Stimulated activated CD8-positive, alpha-beta memory T cell treated with anti-CD3 and anti-CD28 coated beads, Interleukin-15, amount 100 ng/mL, for 4 hours (primary cell): ENCODE measurements around the gene TPM4.
"Not testable (repeated sequence)": the region's sequence is repeated elsewhere in the genome, so short reads cannot be mapped to it uniquely, and the experiment has no call there.

ENCODE experiments used
- DNase-seq, 2 donors: peaks; one replicate each; pipeline ENCODE4 v3.0.0-alpha.2; 2020; ENCODE audit warnings: low read depth in 2 of 2

The TPM4 gene

DNA sequence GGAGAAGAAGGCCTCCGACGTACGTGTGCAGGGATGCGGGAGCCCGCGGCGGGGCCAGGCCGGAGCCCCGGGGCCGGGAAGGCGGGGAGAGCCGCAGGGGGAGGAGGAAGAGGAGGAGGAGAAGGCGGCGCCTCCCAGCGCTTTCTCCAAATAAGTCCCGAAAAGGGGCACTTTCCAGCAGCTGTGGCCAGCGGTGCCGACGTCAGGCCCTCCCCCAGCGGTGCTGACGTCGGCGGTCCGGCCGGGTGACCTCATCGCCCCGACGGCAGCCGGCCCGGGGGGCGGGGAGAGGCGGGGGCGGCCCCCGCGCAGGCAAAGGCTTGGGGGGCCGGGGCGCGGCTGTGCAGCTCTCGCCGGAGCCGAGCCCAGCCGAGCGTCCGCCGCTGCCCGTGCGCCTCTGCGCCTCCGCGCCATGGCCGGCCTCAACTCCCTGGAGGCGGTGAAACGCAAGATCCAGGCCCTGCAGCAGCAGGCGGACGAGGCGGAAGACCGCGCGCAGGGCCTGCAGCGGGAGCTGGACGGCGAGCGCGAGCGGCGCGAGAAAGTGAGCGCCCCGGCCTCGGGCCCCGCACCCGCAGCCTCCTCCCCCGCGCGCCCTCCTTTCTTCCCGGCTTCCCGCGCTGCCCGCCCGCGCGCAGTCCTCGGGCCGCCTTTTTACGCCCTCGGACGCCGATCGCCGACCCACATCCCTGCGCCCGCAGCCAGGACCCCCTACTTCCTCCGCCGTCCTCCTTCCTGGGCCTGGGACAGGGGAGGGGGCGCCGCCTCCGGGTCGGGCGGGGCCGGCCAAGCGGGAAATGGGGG is at the start of gene TPM4:
TPM4 (plus strand) TSS at position 342 of the 804 bp plus-strand sequence; CDS start at position 413, 71 bp downstream.
- DNase-seq, result peak; percentile 63 to 67

GRCh38 chr19:16026756-16027155 is 49.5 kb upstream of the TPM4 start:
- DNase-seq, result no peak

GRCh38 chr19:16027528-16027927 is 48.8 kb upstream of the TPM4 start:
- DNase-seq, result no peak

GRCh38 chr19:16030155-16030554 is 46.1 kb upstream of the TPM4 start:
- DNase-seq, result not testable (repeated sequence)

DNA sequence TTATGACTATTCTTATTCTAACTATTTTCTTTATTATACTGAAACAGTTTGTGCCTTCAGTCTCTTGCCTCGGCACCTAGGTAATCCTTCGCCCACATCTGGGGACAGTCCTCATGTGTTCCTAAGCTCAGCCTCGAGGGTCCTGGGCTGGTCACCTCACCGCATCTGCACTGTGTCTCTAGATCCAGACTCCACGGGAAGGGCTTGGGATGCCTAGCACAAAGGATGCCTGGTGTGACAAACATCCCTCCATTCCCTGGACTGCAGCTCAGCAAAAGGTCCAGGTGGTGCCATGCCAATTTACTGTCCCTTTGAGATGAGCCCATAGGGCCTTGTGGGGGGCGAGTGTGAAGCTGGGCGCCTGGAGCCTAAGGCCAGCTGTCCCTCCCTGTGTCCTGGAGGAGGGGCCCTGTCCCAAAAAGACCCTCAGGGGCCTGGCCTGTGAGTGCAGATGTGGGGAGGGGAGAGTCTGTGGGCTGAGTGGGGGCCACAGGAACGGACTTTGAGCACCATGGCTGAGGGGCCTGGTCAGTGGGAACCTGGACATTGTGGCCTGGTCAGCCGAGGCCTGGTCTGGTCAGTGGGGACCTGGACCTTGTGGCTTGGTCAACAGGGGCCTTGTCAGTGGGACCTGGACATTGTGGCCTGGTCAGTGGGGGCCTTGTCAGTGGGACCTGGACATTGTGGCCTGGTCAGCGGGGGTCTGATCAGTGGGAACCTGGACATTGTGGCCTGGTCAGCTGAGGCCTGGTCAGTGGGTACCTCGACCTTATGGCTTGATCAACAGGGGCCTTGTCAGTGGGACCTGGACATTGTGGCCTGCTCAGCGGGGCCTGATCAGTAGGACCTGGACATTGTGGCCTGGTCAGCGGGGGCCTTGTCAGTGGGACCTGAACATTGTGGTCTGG is 45.1 kb upstream of the TPM4 start:
- DNase-seq, result no peak

- DNase-seq, result no peak
These were observed 44.5 kb upstream of the TPM4 start for GRCh38 chr19:16031872-16032200.

DNA sequence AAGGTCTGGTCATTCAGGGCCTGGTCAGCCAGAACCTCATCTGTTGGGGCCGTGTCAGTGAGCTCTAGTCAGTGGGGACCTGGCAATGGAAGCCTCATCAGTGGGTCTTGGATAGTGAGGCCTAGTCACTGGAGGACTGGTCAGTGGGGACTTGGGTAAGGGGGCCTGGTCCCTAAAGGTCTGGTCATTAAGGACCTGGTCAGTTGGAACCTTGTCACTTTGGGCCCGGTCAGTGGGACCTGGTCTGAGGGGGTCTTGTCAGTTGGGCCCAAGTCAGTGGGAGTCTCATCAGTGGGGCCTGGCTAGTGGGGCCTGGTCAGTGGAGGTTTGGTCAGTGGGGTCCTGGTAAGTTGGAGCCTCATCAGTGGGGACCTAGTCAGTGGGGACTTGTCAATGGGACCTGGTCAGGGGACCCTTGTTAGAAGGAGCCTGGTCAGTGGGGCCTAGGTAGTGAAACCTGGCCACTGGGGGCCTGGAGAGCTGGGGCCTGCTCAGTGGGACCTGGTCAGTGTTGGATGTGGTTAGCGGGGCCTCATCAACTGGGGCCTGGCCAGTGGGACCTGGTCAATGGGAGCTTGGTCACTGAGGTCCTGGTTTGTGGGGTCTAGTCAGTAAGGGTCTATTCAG is 43.7 kb upstream of the TPM4 start:
- DNase-seq, result no peak

GRCh38 chr19:16033136-16033530 is 43.2 kb upstream of the TPM4 start:
- DNase-seq, result no peak

- no peak for DNase-seq
These were observed 42.6 kb upstream of the TPM4 start for GRCh38 chr19:16033721-16034120.

DNA sequence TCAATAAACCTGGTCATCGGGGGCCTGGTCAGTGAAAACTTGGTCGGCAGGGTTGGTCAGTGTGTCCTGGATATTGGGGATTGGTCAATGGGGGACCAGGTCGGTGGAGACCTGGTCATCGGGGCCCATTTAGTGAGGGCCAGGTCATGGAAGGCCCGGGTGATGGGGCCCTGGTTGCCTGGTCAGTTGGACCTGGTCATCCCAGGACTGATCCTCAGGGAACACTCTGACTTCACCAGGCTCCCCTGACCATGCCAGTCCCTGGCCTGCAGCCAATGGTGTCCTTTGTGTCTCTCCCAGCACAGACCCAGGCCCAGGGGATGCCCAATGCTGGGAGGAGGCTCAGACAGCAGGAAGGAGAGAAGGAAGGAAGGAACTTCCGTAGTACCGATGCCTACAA is 42.1 kb upstream of the TPM4 start:
- no peak for DNase-seq

DNA sequence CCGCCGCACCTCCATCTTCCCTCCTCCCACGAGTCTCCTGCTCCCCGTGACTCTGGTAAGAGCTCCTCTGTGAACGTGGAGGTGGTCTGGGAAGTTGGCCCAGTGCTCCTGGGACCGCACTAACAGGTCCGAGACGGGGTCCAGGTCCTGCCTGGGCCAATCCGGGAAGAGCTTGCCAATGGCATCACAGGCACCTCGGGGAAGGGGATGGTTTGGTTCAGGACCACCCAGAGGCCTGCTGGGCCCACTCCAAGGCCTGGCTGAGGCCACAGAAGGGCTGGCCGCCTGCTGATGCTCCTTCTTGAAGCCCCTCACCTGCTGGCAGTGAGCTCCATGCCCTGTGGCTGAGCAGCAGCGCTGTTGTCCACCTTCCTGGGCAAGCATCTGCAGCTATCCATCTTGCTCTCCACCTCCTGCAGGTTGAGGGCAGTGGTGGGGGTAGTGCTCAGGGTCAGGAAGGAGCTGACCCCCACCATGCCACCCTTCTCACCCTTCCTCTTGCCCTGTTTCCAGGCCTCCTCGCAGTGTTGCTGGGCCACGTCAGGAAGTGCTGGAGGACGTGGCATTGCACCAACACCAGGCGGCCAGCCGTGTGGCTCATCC is 41.2 kb upstream of the TPM4 start:
- no peak for DNase-seq

GRCh38 chr19:16035601-16036297 is 40.5 kb upstream of the TPM4 start:
- DNase-seq, result no peak

DNA sequence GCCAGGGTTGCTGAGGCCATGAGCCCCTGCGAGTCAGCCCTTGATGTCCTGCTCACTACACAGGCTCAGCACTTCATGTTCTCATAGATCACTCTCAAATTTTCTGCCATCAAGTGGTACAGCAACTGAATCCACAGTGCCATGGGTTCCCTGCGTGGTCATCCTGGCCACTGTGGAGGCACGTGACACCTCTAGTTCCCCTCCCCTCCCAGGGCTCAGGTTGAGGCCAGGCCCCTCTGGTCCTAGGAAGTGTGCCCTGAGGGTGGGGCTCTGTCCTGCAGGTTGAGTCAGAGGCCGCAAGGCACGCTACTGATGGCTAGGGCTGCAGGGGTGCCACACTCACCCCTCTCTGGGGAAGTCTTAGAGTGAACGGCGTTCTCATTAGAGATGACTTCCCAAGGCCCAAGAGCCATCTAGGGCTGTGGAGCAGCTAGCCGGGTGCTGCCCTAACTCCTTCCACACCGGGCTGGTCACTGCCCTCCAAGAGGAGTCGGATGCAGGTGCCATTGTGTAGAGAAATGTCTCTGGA is 39.8 kb upstream of the TPM4 start:
- no peak for DNase-seq

DNA sequence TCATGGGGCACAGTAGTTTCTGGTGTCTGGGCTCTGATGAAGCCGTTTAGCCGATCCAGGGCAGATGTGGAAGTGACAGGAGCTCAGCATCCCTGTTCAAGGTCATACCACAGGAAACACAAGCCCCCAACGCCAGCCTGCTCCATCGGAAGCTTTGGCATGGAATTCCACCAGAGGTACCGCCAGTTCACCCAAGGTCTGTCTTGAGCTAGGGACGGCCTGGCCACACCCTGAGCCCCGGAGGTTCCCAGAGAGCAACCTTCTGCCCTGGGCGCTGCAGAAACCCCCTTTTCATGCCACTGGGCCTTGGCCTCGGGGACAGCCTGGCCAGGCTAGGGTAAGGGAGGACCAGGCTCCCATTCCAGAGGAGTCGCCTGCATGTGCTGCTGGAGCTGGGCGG is 39.4 kb upstream of the TPM4 start:
- no peak for DNase-seq

DNA sequence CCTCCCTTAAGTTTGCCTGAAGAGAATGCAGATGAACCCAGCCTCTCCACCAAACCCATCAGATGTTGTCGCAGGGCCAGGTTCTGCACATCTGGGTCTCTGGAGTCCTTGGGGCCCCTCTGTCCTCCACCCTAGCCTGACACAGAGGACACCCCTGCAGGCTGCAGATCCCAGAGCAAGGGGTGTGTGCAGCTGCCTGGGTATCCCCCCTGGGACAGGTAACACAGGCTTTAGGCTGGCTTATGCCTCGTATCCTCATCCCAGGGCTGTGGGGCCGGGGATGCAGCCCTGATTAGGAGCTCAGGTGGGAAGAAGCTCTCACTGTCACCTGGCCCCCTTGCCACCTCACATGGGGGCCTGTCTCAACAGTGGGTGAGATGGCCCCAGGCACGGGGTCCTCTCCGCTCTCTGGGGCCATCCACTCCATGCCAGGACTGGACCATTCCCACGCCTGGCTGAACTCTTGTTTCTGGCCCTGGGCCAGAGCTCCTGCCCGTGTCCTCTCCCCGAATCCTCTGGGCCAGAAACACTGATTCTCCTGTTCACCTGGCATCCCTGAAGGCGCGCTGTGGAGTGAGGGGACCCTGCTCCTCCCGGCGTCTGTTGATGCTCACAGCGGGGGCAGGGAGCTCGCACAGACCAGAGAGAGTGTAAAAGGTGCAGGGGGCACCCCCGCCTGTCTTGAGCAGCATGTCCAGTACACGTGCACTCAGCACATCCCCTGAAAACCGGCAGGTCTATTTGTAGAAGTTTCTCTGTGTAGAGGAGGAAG is 38.7 kb upstream of the TPM4 start:
- DNase-seq, result no peak

GRCh38 chr19:16038196-16038695 is 38.0 kb upstream of the TPM4 start:
- no peak for DNase-seq

GRCh38 chr19:16039081-16039480 is 37.2 kb upstream of the TPM4 start:
- no peak for DNase-seq

- no peak for DNase-seq
These were observed 36.8 kb upstream of the TPM4 start for GRCh38 chr19:16039545-16039944.

GRCh38 chr19:16040642-16041041 is 35.7 kb upstream of the TPM4 start:
- DNase-seq, result no peak

- peak; percentile 38 to 39 for DNase-seq
These were observed 34.9 kb upstream of the TPM4 start for GRCh38 chr19:16041299-16041990.
